Measurements from ENCODE around the gene KEAP1.

DNA sequence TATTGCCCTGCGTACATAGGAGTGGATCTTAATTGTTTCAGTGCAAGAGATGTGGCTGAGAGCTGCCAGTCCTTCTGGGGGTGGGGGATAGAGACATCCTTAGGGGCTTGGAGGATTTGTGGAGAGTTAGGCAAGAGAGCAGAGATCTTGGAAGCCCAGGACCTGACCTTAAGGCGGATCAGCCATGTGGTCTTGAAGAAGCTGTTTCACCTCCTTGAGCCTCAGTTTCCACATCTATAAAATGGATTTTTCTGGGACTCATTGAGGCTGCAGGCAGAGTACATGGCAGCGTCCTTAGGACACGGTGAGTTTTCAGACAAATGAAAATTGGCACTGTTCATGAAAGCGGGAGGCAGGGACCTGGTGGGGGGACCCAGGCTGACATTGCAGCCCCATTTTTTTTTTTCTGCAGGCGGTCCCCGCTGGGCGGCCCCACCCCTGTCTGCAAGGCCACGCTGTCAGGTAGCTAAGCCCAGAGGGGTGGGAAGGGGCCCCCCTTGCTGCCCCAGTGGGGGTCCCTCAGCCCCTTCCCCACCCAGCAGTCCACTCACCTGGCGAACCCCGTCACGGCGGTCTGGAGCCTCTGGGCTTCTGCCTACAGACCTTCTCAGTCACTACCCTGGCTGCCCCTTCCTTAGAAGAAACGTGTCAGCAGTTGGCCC, 52.8 kb downstream of the KEAP1 start:
- TF ChIP-seq NCOA2 (CRISPR knock-in tag; IDR thresholded peaks at IDR 0.05) (no peak), SP2 (CRISPR knock-in tag; IDR thresholded peaks at IDR 0.05) (no peak)
- TF ChIP-seq, protein P1, sequence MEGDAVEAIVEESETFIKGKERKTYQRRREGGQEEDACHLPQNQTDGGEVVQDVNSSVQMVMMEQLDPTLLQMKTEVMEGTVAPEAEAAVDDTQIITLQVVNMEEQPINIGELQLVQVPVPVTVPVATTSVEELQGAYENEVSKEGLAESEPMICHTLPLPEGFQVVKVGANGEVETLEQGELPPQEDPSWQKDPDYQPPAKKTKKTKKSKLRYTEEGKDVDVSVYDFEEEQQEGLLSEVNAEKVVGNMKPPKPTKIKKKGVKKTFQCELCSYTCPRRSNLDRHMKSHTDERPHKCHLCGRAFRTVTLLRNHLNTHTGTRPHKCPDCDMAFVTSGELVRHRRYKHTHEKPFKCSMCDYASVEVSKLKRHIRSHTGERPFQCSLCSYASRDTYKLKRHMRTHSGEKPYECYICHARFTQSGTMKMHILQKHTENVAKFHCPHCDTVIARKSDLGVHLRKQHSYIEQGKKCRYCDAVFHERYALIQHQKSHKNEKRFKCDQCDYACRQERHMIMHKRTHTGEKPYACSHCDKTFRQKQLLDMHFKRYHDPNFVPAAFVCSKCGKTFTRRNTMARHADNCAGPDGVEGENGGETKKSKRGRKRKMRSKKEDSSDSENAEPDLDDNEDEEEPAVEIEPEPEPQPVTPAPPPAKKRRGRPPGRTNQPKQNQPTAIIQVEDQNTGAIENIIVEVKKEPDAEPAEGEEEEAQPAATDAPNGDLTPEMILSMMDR (CRISPR knock-in tag; IDR thresholded peaks at IDR 0.05) = no peak
- TF ChIP-seq, protein P2, sequence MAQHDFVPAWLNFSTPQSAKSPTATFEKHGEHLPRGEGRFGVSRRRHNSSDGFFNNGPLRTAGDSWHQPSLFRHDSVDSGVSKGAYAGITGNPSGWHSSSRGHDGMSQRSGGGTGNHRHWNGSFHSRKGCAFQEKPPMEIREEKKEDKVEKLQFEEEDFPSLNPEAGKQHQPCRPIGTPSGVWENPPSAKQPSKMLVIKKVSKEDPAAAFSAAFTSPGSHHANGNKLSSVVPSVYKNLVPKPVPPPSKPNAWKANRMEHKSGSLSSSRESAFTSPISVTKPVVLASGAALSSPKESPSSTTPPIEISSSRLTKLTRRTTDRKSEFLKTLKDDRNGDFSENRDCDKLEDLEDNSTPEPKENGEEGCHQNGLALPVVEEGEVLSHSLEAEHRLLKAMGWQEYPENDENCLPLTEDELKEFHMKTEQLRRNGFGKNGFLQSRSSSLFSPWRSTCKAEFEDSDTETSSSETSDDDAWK (CRISPR knock-in tag; IDR thresholded peaks at IDR 0.05) = no peak

Data from HepG2 (cell line).